K562 (cell line): Measurements from ENCODE around the gene LCP2. TPM values are rescaled to one million over a fixed set of nuclear protein-coding genes. Genes with fewer than 3 reads are reported as not detected.

Experiments
- BMI1 ChIP-seq: fragments of 150-350 bp; IDR thresholded peaks from 2 replicates; pipeline ENCODE4 v1.6.1; 2014; ENCODE audit warnings: low read length
- CBX1 ChIP-seq: sonication (generic); IDR thresholded peaks from 2 replicates; pipeline ENCODE4 v1.6.1; 2016; ENCODE audit warnings: antibody characterized with exemption, low read depth, mild to moderate bottlenecking
- ZNF133 ChIP-seq: fragments of 250-450 bp; sonication (Bioruptor Pico); IDR thresholded peaks from 2 replicates; pipeline ENCODE4 v1.4.0; 2020; ENCODE audit warnings: mild to moderate bottlenecking
- ZNF318 ChIP-seq, 2 experiments: fragments of 450-650 bp; IDR thresholded peaks; 2 replicates each; pipeline ENCODE4 v1.6.1; 2016; ENCODE audit warnings: mild to moderate bottlenecking in 2 of 2, borderline replicate concordance in 1 of 2, low read depth in 1 of 2, moderate library complexity in 1 of 2
- ZNF79 ChIP-seq: fragments of 250-450 bp; sonication (Bioruptor Pico); IDR thresholded peaks from 2 replicates; pipeline ENCODE4 v1.4.0; 2020; ENCODE audit warnings: low read depth, mild to moderate bottlenecking, moderate library complexity
- polyA plus RNA-seq, 8 experiments: library from polyadenylated mRNA; depleted of rRNA in 4 of 8; stranded (reverse) in 5 of 8; unstranded in 3 of 8; fragments of >200 nt; fragmentation: Nextera tagmentation in 2 of 8; fragmentation: Illumina TruSeq in 1 of 8; extraction: Ambion mirVana in 2 of 8; extraction: Trizol in 1 of 8; gene quantifications; 2 replicates each; pipeline versions ENCODE4 v1.2.1 to v1.2.3, GENCODE V29; 2011 to 2014; ENCODE audit warnings: inconsistent platforms in 1 of 8, missing spikeins in 1 of 8
- total RNA-seq, 7 experiments: library from RNA; depleted of rRNA in 6 of 7; stranded (reverse); fragments of >200 nt in 6 of 7; fragmentation: Illumina TruSeq in 2 of 7; extraction: Trizol in 2 of 7; gene quantifications; 2 replicates each; pipeline versions ENCODE4 v1.2.1 to v1.2.3, GENCODE V29; 2011 to 2021; ENCODE audit warnings: low replicate concordance in 1 of 7

The LCP2 gene
- total and polyA plus RNA-seq, 9 of the 15 experiments (the other 6 are each of a cell fraction or from before 2014, with no cell fraction given): 4.0 to 31.3 (median 14.6) TPM

- TF ChIP-seq ZNF318 (IDR thresholded peaks at IDR 0.05; ENCODE audit: borderline replicate concordance in 1 of 2, low read depth in 1 of 2): no peak
- no peak for TF ChIP-seq ZNF79 (CRISPR knock-in tag)
- TF ChIP-seq BMI1: no peak
- no peak for TF ChIP-seq CBX1
- no peak for TF ChIP-seq ZNF133
Observed at GRCh38 chr5:170219615-170220014, 78.0 kb downstream of the LCP2 start (continued).
